Measurements from ENCODE around the gene ACIN1.
A peak's percentile ranks its signal among the peaks of the same experiment; 100 is the strongest.

ACIN1 gene, protein sequence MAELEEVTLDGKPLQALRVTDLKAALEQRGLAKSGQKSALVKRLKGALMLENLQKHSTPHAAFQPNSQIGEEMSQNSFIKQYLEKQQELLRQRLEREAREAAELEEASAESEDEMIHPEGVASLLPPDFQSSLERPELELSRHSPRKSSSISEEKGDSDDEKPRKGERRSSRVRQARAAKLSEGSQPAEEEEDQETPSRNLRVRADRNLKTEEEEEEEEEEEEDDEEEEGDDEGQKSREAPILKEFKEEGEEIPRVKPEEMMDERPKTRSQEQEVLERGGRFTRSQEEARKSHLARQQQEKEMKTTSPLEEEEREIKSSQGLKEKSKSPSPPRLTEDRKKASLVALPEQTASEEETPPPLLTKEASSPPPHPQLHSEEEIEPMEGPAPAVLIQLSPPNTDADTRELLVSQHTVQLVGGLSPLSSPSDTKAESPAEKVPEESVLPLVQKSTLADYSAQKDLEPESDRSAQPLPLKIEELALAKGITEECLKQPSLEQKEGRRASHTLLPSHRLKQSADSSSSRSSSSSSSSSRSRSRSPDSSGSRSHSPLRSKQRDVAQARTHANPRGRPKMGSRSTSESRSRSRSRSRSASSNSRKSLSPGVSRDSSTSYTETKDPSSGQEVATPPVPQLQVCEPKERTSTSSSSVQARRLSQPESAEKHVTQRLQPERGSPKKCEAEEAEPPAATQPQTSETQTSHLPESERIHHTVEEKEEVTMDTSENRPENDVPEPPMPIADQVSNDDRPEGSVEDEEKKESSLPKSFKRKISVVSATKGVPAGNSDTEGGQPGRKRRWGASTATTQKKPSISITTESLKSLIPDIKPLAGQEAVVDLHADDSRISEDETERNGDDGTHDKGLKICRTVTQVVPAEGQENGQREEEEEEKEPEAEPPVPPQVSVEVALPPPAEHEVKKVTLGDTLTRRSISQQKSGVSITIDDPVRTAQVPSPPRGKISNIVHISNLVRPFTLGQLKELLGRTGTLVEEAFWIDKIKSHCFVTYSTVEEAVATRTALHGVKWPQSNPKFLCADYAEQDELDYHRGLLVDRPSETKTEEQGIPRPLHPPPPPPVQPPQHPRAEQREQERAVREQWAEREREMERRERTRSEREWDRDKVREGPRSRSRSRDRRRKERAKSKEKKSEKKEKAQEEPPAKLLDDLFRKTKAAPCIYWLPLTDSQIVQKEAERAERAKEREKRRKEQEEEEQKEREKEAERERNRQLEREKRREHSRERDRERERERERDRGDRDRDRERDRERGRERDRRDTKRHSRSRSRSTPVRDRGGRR

DNA sequence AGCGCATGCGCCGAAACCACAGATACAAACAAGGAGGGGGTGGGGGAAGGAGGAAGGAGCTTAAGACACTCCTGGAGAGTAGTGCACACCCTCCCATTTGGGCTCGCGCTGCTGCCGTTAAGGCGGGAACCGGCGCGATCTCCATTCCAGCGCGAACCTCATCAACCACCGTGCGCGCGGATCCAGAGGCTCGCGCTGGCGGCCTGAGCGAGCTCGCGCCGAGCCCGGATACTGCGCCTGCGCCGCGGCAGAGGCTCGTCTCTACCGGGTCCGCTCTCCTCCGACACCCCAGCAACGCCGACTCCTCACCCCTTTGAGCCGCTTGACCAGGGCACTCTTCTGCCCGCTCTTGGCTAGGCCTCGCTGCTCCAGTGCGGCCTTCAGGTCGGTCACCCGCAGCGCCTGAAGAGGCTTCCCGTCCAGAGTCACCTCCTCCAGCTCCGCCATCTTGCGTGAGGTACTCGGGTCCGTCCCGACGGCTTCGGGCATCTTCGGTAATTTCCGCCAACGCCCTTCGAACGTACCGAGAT, at the start of gene ACIN1:
Gene ACIN1, minus strand, starts transcription at position 471 of the 530 bp plus-strand sequence. Its CDS starts 24 bp downstream, at position 447.
- Histone ChIP-seq H4K20me1 (ENCODE audit: low read depth, low read length) (peaks cover 21% of the 10 kb centered on the region), H3K4me3 (ENCODE audit: insufficient read depth, low read length, poor library complexity, severe bottlenecking) (peak within 1 kb of the TSS; percentile 97), H3F3A (ENCODE audit: insufficient read depth) (no peaks in the 10 kb centered on the region), H3K79me2 (ENCODE audit: insufficient read depth, low read length) (peaks cover 54% of the 10 kb centered on the region), H3K36me3 (ENCODE audit: low read length) (peaks cover 21% of the 10 kb centered on the region), H3K9me3 (ENCODE audit: insufficient read depth, low read length) (no peaks in the 10 kb centered on the region), H3K27ac (ENCODE audit: low read depth, low read length) (peak within 1 kb of the TSS; percentile 70), H3K9ac (ENCODE audit: low read length) (peak within 1 kb of the TSS; percentile 85), H3K4me2 (ENCODE audit: low read depth, low read length, poor library complexity, severe bottlenecking) (peak within 1 kb of the TSS; percentile 94), H3K27me3 (ENCODE audit: low read length) (no peaks in the 10 kb centered on the region), H2AFZ (ENCODE audit: low read depth, low read length, severe bottlenecking) (peak within 1 kb of the TSS; percentile 72), H3K9me2 (replicated peaks; ENCODE audit: insufficient read depth, low read length) (no peaks in the 10 kb centered on the region)
- TF ChIP-seq EZH2phosphoT487 (conservative IDR thresholded peaks at IDR 0.05; ENCODE audit: low read length) = no peak
- TF ChIP-seq, protein P1, sequence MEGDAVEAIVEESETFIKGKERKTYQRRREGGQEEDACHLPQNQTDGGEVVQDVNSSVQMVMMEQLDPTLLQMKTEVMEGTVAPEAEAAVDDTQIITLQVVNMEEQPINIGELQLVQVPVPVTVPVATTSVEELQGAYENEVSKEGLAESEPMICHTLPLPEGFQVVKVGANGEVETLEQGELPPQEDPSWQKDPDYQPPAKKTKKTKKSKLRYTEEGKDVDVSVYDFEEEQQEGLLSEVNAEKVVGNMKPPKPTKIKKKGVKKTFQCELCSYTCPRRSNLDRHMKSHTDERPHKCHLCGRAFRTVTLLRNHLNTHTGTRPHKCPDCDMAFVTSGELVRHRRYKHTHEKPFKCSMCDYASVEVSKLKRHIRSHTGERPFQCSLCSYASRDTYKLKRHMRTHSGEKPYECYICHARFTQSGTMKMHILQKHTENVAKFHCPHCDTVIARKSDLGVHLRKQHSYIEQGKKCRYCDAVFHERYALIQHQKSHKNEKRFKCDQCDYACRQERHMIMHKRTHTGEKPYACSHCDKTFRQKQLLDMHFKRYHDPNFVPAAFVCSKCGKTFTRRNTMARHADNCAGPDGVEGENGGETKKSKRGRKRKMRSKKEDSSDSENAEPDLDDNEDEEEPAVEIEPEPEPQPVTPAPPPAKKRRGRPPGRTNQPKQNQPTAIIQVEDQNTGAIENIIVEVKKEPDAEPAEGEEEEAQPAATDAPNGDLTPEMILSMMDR (IDR thresholded peaks at IDR 0.05; ENCODE audit: insufficient read depth, low read length, poor library complexity, severe bottlenecking) = no peak

DNA sequence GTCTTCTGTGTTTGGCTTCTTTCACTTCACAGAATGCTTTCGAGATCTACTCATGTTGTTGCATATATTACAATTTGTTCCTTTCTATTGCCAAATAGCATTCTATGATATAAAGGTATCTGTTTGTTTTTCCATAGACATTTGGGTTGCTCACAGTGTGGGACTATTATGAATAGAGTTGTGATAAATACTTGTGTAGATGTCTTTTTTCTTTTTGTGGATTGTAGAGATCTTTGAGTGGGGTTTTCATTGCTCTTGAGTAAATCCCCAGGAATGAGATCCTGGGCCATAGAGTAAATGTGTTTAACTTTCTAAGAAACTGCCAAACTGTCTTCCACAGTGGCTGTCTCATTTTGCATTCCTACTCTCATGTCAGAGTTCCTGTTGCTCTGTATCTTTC, 49.0 kb upstream of the ACIN1 start:
- Histone ChIP-seq H3K9ac (ENCODE audit: low read length) (no peak overlapping the region), H3K4me3 (ENCODE audit: insufficient read depth, low read length, poor library complexity, severe bottlenecking) (no peak overlapping the region), H2AFZ (ENCODE audit: low read depth, low read length, severe bottlenecking) (no peak overlapping the region), H3K27me3 (ENCODE audit: low read length) (no peaks in the 10 kb centered on the region), H4K20me1 (ENCODE audit: low read depth, low read length) (no peaks in the 10 kb centered on the region), H3K4me2 (ENCODE audit: low read depth, low read length, poor library complexity, severe bottlenecking) (no peak overlapping the region), H3F3A (ENCODE audit: insufficient read depth) (no peaks in the 10 kb centered on the region), H3K36me3 (ENCODE audit: low read length) (no peaks in the 10 kb centered on the region), H3K27ac (ENCODE audit: low read depth, low read length) (no peak overlapping the region), H3K9me2 (replicated peaks; ENCODE audit: insufficient read depth, low read length) (no peaks in the 10 kb centered on the region), H3K9me3 (ENCODE audit: insufficient read depth, low read length) (no peaks in the 10 kb centered on the region), H3K79me2 (ENCODE audit: insufficient read depth, low read length) (no peaks in the 10 kb centered on the region)
- TF ChIP-seq EZH2phosphoT487 (conservative IDR thresholded peaks at IDR 0.05; ENCODE audit: low read length) = no peak
- TF ChIP-seq, protein P1 (IDR thresholded peaks at IDR 0.05; ENCODE audit: insufficient read depth, low read length, poor library complexity, severe bottlenecking) = no peak

DNA sequence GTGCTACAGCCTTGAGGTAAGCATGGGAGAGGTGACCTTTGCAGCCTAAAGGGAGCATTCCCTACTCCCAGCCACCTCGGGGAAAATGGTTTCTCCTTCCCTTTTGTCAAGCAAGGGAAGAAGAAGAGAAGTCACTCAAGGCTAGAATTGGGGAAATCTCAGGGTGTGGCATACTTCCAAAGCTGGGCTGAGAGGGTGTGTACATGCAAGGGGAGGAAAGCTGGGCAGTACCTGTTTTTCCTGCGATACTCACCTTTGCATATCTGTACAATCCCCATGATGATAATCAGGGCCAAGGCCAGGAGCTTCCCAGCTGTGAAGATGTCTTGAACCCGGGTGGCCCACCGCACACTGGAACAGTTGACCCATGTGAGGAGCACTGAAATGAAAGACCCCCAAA, 47.9 kb upstream of the ACIN1 start:
- TF ChIP-seq EZH2phosphoT487 (conservative IDR thresholded peaks at IDR 0.05; ENCODE audit: low read length) = no peak
- TF ChIP-seq, protein P1 (IDR thresholded peaks at IDR 0.05; ENCODE audit: insufficient read depth, low read length, poor library complexity, severe bottlenecking) = no peak
- no peaks in the 10 kb centered on the region for H3K36me3 ChIP-seq (ENCODE audit: low read length)
- H3F3A ChIP-seq (ENCODE audit: insufficient read depth) = no peaks in the 10 kb centered on the region
- no peaks in the 10 kb centered on the region for H3K9me3 ChIP-seq (ENCODE audit: insufficient read depth, low read length)
- no peak overlapping the region for H3K4me3 ChIP-seq (ENCODE audit: insufficient read depth, low read length, poor library complexity, severe bottlenecking)
- no peaks in the 10 kb centered on the region for H3K9me2 ChIP-seq (replicated peaks; ENCODE audit: insufficient read depth, low read length)
- H3K27me3 ChIP-seq (ENCODE audit: low read length) = no peaks in the 10 kb centered on the region
- no peaks in the 10 kb centered on the region for H4K20me1 ChIP-seq (ENCODE audit: low read depth, low read length)
- no peak overlapping the region for H2AFZ ChIP-seq (ENCODE audit: low read depth, low read length, severe bottlenecking)
- H3K9ac ChIP-seq (ENCODE audit: low read length) = no peak overlapping the region
- no peak overlapping the region for H3K27ac ChIP-seq (ENCODE audit: low read depth, low read length)
- no peaks in the 10 kb centered on the region for H3K79me2 ChIP-seq (ENCODE audit: insufficient read depth, low read length)
- no peak overlapping the region for H3K4me2 ChIP-seq (ENCODE audit: low read depth, low read length, poor library complexity, severe bottlenecking)
